ENCODE data around the gene C5AR1.

DNA sequence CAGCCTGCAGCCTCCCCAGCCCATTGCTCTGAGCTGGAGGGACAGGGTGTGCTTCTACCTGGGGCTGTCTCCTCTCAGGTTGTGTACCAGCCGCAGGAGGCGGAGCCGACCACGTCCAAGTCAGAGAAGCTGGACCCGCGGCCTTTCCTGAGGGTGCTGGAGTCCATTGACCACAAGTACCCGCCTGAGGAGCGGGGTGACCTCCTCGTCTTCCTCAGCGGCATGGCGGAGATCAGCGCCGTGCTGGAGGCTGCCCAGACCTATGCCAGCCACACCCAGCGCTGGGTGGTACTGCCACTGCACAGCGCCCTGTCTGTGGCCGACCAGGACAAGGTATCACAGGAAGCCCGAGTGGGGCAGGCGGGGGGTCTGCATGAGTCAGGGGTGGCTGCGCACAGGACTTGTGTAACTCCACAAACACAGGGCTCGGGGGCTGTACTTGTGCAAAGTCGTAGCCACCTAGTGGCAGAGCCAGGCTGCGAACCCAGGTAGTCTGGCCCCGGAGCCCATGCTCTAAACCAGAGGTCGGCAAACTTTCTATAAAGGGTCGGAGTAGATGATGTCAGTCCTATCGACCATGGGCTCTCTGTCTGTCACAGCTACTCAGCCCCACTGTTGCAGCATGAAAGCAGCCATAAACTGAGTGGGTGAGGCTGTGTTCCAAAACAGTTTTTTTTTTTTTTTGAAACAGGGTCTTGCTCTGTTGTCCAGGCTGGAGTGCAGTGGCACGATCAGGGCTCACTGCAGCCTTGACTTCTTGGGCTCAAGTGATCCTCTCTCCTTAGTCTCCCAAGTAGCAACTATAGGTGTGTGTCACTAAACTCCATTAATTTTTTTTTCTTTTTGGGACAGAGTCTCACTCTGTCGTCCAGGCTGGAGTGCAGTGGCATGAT is 48.4 kb downstream of the C5AR1 start:
- TF ChIP-seq, protein P1, sequence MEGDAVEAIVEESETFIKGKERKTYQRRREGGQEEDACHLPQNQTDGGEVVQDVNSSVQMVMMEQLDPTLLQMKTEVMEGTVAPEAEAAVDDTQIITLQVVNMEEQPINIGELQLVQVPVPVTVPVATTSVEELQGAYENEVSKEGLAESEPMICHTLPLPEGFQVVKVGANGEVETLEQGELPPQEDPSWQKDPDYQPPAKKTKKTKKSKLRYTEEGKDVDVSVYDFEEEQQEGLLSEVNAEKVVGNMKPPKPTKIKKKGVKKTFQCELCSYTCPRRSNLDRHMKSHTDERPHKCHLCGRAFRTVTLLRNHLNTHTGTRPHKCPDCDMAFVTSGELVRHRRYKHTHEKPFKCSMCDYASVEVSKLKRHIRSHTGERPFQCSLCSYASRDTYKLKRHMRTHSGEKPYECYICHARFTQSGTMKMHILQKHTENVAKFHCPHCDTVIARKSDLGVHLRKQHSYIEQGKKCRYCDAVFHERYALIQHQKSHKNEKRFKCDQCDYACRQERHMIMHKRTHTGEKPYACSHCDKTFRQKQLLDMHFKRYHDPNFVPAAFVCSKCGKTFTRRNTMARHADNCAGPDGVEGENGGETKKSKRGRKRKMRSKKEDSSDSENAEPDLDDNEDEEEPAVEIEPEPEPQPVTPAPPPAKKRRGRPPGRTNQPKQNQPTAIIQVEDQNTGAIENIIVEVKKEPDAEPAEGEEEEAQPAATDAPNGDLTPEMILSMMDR (IDR thresholded peaks at IDR 0.05): no peak
- TF ChIP-seq POLR2A (IDR thresholded peaks at IDR 0.05): no peak

Data from Peyer's patch (tissue), 4 donors.